HFF-Myc (cell line): Measurements from ENCODE around the gene OR5M3.

Experiments
- DNase-seq: peaks from one replicate; pipeline ENCODE4 v3.0.0-alpha.2; 2011; ENCODE audit warnings: low read depth; ENCODE audit errors: extremely low read depth
- H3K4me3 ChIP-seq: replicated peaks from 2 replicates; pipeline ENCODE4 v1.5.1; 2011; ENCODE audit warnings: low read depth, mild to moderate bottlenecking, control low read depth, low read length
- TF ChIP-seq, protein P1 (sequence below): IDR thresholded peaks from 2 replicates; pipeline ENCODE4 v1.5.1; 2012; ENCODE audit warnings: mild to moderate bottlenecking, low read depth, low read length, control low read depth; ENCODE audit errors: missing control alignments

OR5M3 gene

DNA sequence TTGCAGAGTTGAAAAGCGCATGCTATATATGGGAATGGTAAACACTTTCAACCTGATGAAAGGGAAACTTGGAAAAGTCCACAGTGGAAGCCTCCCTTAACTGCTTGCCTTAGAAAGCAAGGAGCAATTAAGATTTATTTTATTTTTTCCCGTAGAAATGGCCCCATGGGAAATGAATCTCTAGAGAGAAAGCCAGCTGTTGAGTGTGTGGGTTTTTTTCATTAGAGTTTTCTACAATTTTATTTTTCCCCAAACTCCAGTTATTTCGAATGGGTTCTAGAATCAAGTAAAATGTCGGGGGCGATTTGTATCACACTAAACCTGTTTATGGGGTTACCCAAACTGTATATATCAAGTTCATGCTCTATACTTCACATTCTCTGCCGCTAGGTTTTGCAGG is at the start of gene OR5M3:
Gene OR5M3 (minus strand): TSS at position 101 of the 400 bp plus-strand sequence. CDS start 2,855 bp downstream, outside the sequence.
- no peak within 1 kb of the TSS for H3K4me3 ChIP-seq
- no peak for DNase-seq
- TF ChIP-seq, protein P1, sequence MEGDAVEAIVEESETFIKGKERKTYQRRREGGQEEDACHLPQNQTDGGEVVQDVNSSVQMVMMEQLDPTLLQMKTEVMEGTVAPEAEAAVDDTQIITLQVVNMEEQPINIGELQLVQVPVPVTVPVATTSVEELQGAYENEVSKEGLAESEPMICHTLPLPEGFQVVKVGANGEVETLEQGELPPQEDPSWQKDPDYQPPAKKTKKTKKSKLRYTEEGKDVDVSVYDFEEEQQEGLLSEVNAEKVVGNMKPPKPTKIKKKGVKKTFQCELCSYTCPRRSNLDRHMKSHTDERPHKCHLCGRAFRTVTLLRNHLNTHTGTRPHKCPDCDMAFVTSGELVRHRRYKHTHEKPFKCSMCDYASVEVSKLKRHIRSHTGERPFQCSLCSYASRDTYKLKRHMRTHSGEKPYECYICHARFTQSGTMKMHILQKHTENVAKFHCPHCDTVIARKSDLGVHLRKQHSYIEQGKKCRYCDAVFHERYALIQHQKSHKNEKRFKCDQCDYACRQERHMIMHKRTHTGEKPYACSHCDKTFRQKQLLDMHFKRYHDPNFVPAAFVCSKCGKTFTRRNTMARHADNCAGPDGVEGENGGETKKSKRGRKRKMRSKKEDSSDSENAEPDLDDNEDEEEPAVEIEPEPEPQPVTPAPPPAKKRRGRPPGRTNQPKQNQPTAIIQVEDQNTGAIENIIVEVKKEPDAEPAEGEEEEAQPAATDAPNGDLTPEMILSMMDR: no peak

DNA sequence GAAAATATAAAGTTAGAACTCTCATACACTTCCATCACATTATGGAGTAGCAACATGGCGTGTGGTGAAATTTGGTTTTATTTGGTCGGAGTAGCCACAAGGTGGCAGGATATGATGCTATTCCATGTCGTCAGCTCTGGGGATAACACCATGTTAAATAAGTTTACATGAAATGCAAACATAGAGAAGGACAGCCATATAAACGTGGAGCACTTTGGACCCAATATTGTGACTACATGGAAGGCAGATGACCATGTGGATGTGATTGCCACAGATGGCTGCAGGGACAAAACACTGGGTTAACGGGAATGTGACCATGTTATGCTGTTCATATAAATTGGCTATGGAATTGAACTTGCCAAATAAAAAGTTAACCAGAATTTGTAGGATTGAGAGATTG is 48.9 kb upstream of the OR5M3 start:
- no peak for DNase-seq
- TF ChIP-seq, protein P1: no peak
- no peak overlapping the region for H3K4me3 ChIP-seq

DNA sequence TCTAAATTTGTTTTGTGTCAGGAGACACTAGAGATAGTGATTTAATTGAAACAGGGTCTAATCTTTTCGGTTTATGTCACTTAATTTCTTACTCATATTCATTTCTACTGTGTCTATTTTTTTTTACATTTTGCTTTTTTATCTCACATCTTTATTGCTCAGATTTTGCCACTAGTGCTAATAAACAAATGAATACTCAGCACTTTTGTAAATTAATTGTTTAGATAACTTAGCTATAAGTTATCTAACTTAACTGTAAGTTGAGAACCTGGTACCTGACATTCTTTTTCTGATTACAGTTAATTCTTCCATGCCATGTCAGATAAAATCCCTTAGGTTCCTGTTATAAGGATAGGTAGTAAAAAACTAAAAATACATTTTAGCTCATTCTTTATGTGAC is 40.1 kb upstream of the OR5M3 start:
- no peak for DNase-seq
- TF ChIP-seq, protein P1: no peak
- H3K4me3 ChIP-seq: no peak overlapping the region

DNA sequence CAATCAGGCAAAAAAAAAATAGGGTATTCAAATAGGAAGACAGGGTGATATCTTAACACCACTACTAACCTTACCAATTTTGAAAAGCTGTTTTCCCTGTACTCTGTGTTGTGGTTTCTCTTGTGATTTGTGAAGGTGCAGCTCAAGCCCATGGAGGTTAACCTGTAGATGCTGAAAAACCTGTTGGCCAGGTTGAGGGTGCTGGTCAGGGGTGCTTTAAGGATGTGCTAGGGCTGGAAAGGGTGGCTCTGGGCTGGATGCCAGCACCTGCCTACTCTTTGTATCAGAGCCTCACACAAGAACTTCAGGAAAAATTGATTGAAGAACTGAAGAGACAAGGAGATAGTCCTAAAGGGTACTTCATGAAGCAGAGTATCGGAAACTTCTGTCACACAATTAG is 36.3 kb upstream of the OR5M3 start:
- DNase-seq: no peak
- TF ChIP-seq, protein P1: no peak
- no peak overlapping the region for H3K4me3 ChIP-seq

DNA sequence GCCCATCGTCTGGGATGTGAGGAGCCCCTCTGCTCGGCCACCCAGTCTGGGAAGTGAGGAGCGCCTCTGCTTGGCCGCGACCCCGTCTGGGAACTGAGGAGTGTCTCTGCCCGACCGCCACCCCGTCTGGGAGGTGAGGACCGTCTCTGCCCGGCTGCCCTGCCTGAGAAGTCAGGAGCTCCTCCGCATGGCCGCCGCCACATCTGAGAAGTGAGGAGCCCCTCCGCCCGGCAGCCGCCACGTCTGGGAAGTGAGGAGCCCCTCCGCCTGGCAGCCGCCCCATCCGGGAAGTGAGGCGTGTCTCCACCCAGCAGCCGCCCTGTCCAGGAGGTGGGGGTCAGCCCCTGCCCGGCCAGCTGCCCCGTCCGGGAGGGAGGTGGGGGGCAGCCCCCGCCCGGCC is 23.9 kb upstream of the OR5M3 start:
- no peak for DNase-seq
- TF ChIP-seq, protein P1: no peak
- H3K4me3 ChIP-seq: no peak overlapping the region

DNA sequence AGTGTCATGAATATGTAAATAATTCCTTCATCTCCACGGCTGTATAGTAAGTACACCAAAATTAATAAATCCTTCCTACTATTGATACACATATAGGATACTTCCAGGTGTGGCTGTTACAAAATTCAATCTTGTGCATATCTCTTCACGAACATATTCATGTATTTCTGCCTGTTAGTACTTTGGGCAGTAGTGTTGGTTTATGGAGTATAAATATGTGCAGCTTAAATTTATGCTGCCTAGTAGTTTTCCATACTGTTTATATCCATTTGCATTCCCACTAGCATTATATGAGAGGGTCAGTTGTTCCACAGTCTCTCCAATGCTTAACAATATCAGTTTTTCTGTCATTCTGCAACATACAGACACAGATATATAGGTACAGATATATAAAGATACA is 22.0 kb upstream of the OR5M3 start:
- DNase-seq: no peak
- no peak overlapping the region for H3K4me3 ChIP-seq
- TF ChIP-seq, protein P1: no peak

DNA sequence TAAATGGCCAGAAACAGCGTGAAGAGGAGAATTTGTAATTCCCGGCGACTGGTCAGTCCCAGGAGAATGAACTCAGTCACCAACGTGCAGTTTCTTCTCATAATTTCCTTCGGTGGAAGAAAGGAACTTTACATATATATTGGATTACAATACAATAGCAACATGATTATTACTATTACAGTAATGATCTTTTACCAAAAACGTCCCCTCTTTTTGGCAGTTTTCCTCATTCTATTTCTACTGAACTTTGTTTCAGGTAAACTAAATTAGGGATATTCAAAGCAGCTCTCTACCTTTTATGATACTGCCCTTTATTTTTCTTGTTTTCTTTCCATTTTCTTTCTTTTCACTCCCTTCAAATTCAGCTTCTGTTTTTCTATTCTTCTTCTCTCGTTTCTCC is 18.1 kb upstream of the OR5M3 start, which contains the start of gene OR5M8:
Gene OR5M8 (minus strand): TSS at position 101 of the 400 bp plus-strand sequence. CDS start 0 bp downstream, at position 101.
- no peak for DNase-seq
- no peak within 1 kb of the TSS for H3K4me3 ChIP-seq
- TF ChIP-seq, protein P1: no peak
